NCI-H187 (cell line): ENCODE data around the gene SPDYC.

Experiments
- DNase-seq, 2 experiments: peaks; one replicate each; lab custom pipeline; 2025; lab: John Stamatoyannopoulos, UW

The SPDYC gene

GRCh38 chr11:65206901-65207300 is 36.9 kb downstream of the SPDYC start:
- no peak for DNase-seq

GRCh38 chr11:65207918-65208784 is 38.1 kb downstream of the SPDYC start:
- no peak for DNase-seq

GRCh38 chr11:65208785-65209710 is 39.0 kb downstream of the SPDYC start:
- DNase-seq, result no peak

- DNase-seq, result no peak
Observed at GRCh38 chr11:65209711-65210360, 39.8 kb downstream of the SPDYC start.

DNA sequence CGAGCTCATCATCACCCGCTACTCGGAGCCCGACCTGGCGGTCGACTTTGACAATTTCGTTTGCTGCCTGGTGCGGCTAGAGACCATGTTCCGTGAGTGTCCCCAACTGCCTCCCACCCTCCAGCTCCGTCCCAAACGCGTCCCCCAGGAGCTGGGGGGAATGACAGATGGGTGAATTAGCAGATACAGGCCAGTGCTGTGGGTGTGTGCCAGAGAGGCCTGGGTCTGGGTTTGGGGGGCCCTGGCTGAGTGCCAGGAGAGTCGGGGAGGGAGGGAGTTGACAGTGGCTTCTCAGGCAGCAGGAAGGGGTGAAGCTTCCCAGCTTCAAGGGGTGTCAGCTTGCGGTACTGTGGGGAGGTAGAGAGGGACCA is 40.3 kb downstream of the SPDYC start:
- no peak for DNase-seq

DNA sequence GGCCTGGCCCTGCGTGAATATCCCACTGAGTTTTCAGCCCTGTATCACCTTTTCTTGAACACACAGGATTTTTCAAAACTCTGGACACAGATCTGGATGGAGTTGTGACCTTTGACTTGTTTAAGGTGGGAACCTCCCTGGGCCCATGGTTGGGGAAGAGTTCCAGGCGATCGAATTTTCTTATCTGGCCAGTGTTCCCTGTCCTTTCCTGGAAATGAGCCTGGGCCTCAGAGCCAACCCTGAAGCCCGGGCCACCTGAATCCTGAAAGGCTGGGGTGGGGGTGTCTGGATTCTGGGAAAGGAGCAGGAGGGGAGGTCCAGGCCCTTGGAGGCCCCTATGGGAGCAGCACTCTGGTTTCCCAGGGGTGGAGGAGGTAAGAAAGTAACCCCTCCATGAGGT is 40.7 kb downstream of the SPDYC start:
- DNase-seq, result no peak

GRCh38 chr11:65211293-65212105 is 41.5 kb downstream of the SPDYC start:
- DNase-seq, result no peak

DNA sequence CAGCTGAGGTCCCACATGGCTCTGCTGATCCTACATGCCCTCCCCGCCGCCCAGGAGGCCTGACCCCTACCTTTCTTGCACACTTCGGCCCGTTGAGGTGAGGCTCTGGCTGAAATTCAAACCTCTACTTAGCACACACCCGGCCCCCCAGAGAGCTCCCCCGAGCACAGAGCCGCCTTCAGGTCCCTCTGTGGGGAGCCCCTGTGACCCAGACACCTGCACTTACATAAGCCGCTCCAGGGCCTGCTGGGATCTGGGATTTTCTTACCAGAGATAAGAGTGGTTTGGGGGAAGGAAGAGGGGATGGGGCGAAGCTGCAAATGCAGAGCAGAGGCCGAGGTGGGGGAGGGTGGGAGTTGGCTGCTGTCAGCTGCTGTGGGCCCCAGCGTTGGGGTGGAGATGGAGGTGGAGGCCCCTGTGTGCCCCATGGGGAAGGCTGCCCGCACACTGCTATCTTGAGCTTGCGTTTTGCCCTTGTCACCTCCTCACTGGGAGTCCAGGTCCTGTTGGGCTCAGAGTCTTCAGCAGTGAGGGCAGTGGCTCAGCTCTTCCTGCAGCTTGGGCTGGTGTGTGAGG is 42.3 kb downstream of the SPDYC start:
- no peak for DNase-seq

- DNase-seq, result no peak
Observed at GRCh38 chr11:65213322-65214211, 43.5 kb downstream of the SPDYC start.

- no peak for DNase-seq
Observed at GRCh38 chr11:65214212-65214845, 44.3 kb downstream of the SPDYC start.

- DNase-seq, result no peak
Observed at GRCh38 chr11:65215441-65216076, 45.5 kb downstream of the SPDYC start.

GRCh38 chr11:65216830-65217229 is 46.8 kb downstream of the SPDYC start:
- DNase-seq, result no peak

DNA sequence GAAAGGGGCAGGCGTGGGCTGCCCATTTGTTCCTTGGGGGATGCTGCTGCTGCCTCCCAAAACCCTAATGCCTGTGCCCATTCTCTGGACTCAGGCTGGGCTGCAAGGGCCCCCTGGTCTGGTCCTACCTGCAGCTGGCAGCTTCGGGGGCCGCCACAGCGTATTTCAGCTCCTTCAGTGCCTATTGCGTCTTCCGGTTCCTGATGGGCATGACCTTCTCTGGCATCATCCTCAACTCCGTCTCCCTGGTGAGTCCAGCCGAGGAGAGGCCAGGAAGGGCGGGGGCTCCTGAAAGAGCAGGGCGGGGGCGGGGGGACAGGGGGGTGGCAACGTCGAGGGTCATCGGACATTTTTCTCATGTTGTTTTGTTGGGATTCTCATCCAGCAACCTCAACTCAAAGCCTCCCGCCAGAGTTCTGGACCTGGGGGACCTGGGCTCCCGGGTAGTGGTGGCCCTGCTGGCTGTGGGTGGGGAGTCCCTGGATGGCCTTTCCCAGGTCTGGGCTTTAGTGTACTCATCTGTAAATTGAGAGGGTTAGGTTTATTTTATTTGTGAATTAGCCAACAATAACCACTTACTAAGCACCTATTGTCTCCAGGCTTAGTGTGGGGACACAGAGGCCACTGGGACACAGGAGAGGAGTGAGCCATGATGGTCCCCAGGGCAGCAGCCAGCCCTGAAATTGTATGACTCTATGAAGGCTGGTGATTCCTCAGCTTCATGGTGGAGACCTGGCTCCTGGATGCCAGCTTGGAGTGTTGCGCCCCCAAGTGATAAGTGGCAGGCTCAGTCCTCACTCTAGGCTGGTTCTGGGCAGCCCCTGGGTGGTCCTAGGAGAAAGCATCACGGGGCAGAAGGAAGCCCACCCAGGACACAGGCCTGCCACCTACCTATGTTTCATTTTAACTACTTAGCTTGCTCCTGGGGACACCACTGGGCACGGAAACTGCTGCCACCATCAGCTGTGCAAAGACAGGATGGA is 47.7 kb downstream of the SPDYC start:
- DNase-seq, result no peak

DNA sequence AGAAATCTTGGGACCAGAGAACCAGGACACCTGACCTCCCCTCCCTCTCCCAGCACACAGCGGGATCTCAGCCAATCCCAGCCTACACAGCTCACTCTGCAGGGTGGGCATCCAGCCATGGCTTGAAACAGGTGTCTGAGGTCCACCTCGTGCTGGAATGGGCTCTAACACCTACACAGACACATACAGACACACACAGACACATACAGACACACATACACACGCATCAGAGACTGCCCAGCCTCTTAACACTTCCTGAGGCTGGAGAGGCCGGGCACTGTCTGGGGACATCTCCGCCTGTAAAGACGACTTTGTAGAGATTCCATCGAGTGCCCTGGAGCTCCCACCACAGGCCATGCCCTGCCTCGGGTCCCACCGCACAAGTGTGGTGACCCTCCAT is 48.4 kb downstream of the SPDYC start:
- DNase-seq, result no peak

DNA sequence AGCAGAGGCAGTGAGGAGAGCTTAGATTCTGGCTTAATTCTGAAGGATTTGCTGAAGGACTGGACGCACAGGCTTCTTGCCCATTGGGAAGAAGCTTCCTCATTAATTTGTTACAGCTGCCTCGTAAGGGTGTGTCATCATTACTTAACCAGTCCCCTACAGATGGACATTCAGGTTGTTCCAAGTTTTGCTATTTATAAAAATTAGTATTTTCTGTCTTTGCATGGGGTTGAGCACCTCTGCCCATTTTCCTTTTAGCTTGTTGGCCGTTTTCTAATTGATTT is 49.8 kb downstream of the SPDYC start:
- DNase-seq, result no peak

GRCh38 chr11:65221026-65221425 is 51.0 kb downstream of the SPDYC start:
- DNase-seq, result no peak
